ENCODE measurements around the gene DNMT1.
A peak's percentile ranks its signal among the peaks of the same experiment; 100 is the strongest.
"Not testable (repeated sequence)": the region's sequence is repeated elsewhere in the genome, so short reads cannot be mapped to it uniquely, and the experiment has no call there.

Gene DNMT1

DNA sequence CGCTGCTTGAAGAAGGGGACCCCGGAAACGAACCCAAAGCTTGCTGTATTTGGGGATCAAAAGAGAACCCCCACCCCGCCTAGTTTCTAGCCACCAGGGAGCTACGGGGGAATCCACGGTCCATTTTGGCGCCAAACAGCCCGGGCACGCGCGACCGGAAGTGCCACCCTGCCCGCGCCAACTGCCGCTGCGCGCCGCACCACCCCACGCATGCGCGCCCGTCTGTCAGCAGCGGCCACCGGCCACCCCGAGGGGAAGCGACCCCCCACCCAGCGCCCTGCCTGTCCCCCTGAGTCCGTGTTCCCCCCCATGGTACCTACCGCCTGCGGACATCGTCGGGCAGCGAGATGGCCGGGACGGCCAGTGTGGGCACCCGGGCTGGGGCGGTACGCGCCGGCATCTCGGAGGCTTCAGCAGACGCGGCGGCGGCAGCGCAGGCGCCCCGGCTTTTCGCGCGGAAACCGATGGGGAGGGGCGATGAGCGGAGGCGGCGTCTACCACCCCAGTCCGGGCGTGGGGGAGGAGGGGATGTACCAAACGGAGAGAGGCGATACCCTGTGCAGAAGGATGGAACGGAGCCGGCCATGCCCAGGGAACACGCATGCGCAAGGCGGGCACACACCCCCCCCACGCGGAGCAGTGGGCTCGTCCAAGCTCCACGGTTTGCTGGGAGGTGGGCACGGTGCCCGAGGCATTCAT lies at the start of gene DNMT1:
TSS of gene DNMT1 (minus strand) at position 454 of the 699 bp plus-strand sequence. CDS start at position 400, 54 bp downstream.
- peak; percentile 96 for DNase-seq

DNA sequence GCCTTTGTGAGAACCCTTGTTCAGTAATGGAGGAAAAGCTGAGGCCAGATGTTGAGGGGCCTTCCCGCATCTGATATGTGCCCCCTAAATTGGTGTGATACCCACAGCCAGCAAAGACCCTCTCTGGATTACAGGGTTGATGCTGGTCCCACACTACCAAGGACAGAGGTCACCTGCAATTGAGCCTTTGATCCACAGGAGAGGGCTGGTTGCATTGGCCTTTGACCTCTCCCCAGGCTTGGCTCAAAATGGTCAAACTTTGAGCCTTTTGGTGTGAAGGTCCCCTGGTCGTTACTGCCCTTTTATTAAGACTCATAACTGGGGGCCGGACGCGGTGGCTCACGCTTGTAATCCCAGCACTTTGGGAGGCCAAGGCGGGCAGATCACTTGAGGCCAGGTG lies 48.9 kb upstream of the DNMT1 start:
- DNase-seq = no peak

DNA sequence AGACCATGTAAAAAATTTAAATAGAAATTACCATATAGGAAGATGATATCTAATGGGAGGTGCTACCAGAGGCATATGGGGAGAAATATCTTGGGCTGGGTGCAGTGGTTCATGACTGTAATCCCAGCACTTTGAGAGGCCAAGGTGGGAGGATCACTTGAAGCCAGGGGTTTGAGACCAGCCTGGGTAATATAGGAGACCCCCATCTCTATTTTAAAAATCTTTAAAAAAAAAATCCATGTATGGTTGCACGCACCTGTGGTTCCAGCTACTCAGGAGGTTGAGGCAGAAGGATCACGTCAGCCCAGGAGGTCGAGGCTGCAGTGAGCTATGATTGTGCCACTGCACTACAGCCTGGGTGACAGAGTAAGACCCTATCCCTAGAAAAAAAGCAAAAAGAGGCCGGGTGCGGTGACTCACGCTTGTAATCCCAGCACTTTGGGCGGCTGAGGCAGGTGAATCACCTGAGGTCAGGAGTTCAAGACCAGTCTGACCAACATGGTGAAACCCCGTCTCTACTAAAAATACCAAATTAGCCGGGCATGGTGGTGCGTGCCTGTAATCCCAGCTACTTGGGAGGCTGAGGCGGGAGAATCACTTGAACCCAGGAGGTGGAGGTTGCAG lies 47.2 kb upstream of the DNMT1 start:
- not testable (repeated sequence) for DNase-seq

DNA sequence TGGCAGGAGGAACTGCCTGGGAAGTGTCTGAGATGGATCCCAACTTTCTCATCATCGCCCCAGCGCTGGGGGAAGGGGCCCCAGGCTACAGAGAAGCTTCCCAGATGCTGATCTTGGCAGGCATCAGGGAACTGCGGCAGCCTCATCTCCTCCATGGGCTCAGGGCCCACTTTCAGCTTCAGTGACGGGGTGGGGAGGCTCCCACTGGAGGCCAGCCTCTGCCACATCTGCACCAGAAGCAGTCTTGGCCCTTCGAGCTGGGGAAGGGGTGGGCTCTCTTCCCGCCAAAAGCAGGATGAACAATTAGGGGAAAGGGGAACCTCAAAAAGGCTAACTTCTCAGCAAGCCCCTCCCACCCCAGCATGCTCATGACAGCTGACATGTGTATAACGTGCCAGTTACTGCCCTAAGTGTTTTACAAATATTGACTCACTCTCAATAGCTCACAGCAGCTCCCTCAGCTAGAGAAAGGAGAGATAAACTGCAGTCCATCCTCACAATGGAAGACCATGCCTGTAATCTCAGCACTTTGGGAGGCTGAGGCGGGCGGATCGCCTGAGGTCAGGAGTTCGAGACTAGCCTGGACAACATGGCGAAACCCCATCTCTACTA lies 43.5 kb upstream of the DNMT1 start:
- no peak for DNase-seq

DNA sequence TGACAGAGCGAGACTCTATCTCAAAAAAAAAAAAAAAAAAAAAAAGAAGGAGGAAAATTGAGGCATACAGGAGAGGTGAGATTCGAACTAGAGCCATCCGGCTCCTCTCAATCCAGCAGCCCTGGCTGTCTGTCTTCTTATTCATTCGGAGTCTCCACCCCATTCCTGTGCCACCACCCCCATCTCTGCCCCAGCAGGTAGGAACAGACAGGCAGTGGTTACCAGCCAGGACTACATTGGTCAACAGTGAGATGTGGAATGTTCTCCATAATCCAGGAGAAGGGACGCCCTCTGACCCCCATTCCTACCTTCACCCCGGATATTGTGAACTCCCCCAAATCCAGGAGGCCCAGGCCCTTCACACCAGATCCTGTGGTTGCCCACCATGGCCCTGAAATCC lies 42.9 kb upstream of the DNMT1 start:
- DNase-seq = no peak

DNA sequence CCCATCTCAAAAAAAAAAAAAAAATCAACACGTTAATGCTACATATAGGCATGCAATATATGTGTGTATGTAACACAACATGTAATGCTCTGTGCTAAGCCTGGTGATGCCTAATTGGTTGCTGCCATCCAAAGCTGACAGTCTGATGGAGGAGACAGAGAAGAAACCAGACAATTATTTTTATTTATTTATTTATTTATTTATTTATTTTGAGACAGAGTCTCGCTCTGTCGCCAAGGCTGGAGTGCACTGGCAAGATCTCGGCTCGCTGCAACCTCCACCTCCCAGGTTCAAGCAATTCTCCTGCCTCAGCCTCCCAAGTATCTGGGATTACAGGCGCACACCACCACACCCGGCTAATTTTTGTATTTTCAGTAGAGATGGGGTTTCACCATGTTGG lies 40.7 kb upstream of the DNMT1 start:
- not testable (repeated sequence) for DNase-seq

DNA sequence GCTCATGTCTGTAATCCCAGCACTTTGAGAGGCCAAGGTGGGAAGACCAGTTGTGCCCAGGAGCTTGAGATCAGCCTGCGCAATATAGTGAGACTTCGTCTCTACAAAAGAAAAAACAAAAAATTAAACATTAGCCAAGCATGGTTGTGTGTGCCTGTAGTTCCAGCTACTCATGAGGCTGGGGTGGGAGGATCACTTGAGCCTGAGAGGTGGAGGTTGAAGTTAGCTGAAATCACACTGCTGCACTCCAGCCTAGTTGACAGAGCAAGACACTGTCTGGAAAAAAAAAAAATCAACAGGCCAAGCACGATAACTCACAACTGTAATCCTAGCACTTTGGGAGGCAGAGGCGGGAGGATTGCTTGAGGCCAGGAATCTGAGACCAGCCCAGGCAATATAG lies 40.2 kb upstream of the DNMT1 start:
- no peak for DNase-seq

DNA sequence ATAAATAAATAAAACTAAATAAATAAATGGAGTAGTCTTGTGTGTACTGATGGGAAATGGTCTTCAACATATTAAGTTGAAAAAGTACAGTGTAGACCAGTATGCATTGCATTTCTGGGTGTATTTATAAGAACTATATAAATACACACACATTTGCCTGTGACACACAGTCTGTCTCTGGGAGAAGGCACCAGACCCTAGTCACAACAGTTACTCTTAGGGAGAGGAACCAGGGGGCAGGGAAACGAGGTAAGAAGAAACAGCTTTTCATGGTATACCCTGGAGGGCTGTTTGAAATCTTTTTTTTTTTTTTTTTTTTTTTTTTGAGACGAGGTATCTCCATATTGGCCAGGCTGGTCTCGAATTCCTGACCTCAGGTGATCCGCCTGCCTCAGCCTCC lies 39.2 kb upstream of the DNMT1 start:
- no peak for DNase-seq

DNA sequence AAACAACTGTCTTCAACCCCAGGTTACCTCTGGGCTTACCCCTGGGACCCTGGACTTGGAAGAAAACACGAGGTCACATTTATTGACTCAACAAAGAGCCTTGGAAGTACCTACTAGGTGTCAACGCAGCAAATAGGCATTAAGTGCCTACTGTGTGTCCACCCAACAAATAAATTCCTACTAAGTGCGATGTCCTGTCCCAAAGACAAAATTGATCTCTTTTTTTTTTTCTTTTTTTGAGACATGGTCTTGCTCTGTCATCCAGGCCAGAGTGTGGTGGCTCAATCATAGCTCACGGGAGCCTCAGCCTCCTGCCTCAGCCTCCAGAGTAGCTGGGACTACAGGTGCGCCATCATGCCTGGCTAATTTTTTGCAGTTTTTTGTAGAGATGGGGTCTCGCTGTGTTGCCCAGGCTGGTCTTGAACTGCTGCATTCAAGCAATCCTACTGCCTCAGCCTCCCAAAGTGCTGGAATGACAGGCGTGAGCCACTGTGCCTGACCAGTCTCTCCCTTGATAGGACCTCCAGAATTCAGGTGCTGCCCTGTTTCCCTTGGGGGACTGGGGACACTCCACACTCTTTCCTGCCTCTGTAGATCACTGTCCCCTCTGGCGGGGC lies 37.0 kb upstream of the DNMT1 start:
- DNase-seq = no peak

DNA sequence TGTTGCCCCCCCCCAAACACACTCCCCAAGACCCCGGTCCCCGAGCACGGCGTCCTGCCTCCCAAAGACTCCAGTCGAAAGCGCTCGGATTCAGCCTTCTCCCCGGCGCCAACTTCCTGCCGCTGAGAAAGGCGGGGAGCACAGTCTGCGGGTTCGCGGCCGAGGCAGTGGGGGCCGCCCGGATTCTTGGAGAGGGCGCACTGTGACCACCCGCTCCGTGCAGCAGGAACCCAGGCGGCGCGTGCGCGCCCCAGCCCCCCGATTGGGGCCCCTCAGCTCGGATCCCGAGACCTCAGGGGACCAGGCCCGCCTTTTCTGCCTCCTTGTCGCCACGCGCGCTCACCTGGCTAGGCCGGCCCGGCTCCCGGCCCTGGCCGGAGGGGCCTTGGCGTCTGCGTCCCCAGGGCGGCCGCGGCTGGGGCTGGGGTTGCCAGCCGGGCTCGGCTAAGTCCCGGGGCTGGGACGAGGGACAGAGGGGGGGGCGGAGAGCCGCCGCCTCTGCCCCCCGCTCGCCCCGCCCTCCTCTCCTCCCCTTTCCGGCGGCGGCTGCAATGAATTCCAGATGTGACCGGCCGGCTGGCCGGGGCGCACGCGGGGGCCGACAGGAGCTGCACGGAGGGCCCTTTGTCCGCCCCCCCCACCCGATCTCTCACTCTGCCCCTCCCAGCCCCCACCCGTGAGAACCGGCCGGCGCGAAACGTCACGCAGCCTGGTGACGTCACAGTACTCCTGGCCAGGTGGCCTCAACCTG lies 36.3 kb upstream of the DNMT1 start, which contains the start of gene S1PR2:
TSS of gene S1PR2 (minus strand) at position 471 of the 751 bp plus-strand sequence. CDS start 6,426 bp downstream, outside the sequence.
- DNase-seq = peak; percentile 86

DNA sequence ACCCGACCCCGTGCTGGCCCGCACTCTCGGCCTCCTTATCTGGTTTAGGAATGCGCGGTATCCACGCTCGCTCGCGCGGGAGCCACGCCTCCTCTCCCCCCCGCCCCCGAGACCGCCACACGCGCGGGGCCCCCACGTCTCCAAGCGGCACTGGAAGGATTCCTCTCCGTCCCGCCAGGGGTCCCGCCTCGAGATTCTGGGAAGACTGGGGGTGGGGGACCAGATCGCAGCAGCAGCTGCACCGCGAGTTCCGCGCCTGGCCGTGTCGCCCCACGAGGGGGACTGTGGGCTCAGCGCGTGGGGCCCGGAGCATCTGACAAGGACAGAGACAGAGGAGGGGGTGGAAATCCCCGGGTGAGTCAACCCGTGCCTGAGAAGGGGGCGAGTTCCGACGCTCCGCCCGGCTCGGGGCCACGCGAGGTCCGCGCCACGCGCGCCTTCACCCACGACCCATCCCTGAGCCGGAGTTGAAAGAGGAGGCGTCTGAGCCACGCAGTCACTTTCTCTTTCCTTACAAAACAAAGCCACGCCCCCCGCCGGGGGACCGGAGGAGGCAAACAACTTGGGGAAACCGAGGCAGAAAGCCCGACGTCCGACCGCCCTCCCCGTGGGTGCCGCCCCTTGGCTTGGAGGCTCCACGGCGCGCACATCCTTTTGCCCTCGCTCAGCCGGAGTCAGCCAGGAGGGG lies 35.6 kb upstream of the DNMT1 start:
- DNase-seq = peak; percentile 75

DNA sequence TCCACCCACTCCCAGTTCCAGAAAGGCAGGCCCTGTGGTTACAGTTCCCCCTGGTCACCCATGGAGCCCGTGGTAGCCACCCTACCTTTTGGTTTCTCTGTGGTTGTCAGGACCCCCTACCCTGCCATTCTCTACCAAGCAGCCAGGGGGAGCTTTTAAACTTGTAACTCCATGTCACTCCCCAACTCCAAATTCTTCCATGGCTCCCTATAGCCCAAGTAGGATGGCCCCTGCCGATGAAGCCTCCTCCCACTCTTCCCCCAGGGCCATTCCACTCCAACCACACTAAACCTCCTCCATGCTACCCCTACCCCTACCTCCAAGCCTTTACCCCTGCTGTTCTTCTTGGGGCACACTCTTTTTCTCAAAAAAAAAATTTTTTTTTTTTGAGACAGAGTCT lies 34.2 kb upstream of the DNMT1 start:
- peak; percentile 39 for DNase-seq

DNA sequence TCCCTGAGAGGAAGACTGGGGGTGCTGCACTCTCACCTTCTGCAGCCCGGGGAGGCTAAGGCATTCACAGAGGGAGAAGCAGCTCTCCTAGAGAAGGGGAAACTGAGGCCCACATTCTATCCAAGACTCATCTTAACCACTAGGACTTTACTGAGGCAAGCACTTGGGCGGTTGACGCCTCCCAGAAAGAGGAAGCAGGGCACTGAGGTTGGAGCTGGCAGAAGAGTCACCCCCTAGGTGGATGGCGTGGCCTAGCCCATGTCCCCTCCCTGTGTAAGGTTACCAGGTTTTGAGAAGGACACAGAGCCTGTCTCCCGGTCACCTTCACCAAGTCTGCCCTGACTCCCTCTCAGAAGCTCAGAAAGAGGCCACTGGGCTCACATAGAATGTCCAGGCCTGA lies 33.6 kb upstream of the DNMT1 start:
- no peak for DNase-seq

DNA sequence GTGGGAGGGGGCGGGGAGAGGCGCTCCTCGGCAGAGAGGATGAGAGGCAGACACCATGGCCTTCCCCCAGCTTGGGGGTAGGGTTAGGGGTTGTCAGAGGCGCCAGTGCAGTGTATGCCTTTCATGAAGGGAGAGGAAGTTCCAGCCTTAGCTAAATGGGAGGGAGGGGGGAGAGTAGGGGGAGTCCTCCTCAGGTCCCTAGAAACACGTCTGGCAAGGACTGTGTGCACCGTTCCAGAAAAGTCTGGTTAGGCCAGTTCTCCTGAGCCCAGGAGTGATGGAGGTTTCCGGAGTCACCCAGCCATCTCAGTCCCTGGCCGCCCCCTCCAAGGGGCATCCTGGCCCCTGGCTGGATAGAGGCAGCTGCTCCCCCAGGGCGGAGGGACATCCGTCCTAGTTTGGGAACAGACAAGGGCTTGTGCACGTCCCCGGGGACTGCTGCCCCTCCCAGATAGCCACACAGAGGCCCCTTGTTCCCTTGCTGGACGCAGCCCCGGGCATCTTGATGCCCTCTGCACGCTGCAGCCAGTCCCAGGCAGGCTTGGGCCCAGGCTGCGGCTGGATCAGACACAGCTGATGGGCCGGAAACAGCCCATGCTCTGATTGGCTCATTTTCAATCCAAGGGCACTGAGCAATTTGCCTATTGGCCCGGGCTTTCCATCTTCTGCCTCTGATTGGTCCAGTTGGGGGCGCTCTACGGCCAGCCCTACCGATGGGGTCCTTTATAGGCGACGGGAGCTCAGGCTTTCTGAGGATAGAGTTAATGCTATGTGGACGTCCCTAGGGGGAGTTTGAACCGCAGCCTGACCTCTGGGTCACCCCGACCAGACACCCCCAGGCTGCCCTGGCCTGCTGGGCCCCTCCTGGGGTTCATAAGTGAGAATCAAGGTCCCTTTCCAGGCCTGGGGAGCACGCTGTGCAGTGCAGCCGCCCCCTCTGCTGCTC lies 32.5 kb upstream of the DNMT1 start:
- no peak for DNase-seq

DNA sequence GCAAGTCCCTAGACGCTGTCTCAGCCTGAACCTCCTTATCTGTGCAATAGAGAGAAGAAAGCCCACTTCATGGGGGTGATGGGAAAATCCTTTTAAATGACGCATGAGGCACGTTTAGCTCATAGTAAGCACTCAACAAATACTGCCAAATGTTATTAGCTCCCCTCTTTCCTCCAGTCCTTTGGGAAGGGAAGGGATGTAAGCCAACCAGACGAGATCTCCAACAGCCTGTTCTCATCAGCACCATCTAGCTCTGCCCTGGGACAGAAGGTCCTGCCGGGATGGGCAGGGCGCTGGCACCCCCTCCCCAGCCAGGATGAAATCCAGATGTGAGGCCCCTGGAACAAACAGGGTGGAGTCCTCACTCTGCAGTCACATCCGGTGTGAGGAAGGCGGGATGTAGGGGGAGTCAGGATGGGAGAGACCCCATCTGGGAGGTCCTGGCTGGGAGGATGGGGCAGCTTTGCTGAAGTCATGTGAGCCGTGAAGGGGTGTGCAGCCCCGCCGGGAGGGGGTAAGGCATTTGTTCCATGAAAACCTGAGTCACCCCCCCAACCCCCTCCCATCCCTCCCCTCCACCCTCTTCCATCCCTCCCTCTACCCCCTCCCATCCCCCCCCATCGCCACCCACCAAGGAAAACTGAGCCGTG lies 31.7 kb upstream of the DNMT1 start:
- DNase-seq = no peak

DNA sequence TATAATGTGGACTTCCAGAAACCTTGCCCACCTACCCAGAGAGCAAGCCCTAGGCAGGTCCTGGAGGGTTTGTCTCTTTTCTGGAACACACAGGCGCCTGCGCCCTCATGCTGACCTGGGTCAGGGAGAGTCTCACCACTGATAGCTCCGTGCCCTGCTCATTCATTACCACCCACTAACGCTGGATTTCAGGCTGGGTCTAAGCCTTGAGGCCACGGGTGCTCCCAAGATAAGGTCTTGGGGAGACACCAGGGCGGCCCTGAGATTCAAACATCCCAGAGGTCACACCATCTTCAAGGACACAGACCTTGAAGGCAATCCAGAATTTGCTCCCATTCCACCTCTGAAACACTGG lies 31.2 kb upstream of the DNMT1 start:
- DNase-seq = no peak

DNA sequence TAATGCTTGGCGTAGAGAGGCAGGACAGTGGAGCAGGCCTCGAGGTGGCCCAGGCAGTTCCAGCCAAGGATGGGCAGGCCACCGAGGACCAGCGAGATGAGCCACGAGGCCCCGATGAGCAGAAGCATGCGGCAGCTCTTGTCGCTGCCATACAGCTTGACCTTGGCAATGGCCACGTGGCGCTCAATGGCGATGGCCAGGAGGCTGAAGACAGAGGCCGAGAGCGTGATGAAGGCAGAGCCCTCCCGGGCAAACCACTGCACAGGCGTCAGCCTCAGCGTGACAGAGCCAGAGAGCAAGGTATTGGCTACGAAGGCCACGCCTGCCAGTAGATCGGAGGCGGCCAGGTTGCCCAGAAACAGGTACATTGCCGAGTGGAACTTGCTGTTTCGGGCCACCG lies 29.6 kb upstream of the DNMT1 start:
- DNase-seq = no peak

DNA sequence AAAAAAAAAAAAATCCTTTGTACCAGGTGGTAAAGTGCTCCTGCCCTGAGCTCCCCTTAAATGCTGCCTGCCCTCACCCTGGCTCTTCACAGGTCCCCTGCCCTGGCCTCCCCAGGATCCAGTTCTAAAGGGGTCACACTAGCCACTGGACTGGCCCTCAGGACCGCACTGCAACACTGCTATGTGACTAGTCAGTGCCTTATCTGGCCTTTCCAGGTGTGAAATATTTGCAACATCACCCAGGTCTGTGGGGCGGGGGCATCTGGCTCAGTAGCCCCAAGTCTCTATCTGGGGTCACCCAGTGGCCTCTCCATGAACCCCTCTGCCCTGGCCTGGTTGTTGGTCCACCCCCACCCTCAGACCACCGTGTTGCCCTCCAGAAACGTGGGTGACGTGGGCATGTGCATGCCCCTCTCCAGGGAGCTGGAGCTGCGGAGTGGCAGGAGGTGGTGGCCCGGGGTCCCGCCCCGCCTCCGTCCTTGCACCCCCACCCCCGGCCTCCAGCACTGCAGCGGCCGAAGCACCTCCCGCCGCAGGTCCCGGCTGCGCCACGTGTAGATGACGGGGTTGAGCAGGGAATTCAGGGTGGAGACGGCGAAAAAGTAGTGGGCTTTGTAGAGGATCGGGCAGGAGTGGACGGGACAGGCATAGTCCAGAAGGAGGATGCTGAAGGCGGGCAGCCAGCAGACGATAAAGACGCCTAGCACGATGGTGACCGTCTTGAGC lies 28.9 kb upstream of the DNMT1 start:
- DNase-seq = no peak

DNA sequence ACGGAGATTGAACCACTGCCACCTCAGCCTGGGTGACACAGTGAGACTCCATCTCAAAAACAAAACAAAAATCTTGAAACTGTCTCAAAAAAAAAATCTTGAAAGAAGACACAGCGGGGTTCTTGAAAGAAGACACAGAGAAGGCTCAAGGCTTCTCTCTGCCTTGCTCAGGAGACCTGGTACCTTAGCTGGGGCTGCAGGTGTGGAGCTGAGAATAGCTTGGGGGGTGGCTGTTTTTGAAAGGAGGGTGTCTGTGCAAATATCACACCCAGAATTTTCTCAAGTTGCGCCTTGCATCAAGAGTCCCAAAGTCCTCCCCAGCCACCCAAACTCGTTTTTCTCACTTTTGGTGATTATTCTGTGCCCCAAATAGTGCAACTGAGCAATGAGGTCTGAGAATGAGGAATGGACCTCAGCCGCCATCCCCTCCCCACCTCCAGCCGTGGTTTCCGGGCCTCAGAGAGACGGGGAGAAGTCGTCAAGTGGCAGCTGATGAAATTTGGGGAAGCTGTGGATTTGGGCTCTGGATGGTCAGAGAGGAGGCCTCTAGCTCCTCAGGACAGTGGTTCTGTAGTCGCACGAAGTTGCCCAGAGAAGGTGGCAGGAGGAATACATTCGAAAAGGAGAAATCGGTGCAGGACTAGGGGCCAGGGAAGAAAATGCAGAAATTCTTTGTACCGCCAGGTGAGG lies 27.6 kb upstream of the DNMT1 start:
- no peak for DNase-seq

Measured in CD4-positive, alpha-beta T cell treated with Interferon gamma for 1 hour (primary cell).